ENCODE results near the gene ERC2.

The ERC2 gene

DNA sequence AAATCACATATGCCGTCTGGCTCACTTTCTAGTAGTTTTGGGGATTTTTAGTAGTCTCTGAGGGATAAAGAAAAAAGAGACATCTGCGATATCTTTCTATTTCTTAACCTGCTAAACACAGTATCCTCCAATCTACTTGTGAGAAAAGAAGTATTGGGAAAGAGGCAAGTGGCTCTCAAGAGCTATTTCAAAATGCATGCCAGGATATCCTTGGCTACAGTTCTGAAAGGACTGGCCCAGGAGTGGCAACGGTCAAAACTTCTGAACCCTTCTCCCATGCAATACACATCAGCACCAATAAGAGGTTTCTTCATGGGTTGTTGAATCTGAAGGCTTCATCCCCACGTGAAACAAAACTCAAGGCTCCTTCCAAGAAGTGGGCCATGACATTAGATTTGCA lies 777.1 kb downstream of the ERC2 start:
- DNase-seq, result no peak

DNA sequence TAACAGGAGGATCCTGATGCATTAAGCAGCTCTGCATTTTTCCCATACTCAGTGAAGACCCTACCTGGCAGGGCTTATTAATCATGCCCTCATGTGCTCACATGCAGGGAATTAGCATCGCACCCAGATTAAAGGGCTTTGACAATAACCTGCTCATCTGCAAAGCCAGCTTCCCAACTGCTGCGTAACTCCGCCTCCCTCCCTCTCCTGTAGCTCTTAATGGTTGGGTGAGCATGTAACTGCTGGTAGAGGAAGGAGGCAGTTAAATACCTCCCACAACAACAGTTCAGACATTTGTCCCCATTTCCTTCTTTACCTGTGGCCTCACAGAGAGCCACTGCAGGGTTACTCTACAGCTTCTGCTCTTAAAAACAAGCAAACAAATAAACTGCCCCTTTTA lies 777.5 kb downstream of the ERC2 start:
- no peak for DNase-seq

DNA sequence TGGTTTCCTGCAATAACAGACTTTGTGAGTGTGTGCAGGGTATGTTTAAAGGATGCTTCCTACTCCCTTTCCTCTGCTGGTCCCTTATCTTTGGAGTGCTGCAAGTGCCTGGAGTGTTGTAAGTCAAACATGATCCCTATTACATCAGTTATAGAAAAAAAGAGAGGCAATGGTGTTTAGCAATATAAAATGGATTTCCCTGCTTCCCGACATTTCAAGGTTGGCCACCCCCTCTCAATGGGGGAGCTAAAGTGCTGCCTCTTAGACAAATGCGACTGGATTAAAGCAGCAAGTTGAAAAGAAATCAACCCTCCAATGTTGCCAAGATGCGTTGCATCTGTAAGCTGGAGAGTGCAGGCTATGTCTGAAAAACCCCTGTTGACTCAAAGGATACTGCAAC lies 778.1 kb downstream of the ERC2 start:
- DNase-seq, result no peak

DNA sequence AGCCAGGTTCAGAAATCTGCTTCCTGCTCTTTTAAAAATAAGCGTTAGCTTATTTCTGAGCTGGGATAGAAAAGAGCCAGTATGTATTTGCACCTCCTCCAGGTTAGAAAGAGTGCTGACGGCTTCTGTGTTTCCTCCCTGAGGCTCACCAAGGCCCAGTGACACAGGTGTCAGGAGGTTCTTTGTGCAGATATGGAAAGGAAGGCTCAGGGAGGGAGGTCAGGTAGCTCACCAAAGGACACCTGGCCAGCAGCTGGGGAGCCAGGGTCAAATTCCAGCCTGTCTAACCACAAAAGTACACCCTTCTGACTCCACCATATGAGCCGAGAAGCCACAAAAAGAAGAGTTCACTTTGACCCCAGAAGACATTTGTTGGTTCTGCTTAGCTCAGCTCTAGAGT lies 780.1 kb downstream of the ERC2 start:
- DNase-seq, result no peak

DNA sequence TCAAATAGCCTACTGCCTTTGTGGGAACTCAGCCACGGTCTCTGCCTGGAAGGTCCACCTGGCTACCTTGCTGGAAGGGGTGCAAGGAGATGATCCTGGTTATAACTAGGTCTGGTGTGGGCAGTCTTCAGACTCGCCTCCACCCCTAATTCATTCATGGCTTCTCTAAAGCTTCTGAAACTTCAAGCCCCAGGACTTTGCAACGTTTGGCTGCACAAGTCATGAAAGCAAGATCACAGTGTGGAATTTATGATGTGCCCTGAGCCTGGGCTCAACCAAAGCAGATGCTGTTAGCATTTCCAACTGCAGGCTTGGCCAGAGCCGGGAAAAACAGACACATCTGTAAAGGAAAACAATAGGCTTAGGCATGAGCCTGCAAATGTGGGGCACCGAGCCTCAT lies 780.7 kb downstream of the ERC2 start:
- no peak for DNase-seq

DNA sequence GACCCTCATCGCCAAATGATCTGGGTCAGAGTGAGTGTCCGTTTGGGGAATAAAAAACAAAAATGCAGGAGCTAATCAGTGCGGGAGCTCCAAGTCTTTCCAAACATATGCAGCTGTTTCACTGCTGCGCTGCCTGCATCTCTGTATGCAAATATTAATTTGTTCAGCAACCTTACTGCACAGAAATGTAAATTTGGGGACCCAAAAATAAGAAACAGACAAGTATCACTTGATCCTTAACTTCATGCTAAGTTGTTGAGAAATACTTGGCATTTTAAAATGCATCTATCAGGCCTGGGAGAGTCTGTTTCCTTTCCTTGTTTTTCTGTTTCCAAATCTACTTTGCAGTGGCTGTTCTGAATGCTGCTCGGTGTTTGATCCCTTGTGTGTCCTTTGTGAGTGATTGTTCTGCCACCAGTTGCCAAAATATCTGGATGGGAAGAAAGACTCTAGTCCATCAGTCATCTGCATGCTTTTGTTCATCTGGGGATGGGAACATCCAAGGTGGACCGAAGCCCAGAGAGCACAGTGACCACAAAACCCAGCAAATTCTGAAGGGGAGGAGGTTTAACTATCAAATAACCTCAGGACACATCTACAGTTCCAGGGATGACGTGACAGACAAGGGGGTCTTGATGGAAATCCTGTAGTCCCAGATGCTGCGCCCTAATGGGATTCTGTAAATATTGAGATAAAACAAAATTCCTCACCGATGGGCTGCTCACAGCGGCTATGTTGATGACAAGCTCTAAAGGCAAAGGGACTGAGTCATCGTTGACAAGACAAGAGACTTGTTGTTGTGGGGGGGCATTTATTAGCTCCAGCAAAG lies 781.6 kb downstream of the ERC2 start:
- no peak for DNase-seq

DNA sequence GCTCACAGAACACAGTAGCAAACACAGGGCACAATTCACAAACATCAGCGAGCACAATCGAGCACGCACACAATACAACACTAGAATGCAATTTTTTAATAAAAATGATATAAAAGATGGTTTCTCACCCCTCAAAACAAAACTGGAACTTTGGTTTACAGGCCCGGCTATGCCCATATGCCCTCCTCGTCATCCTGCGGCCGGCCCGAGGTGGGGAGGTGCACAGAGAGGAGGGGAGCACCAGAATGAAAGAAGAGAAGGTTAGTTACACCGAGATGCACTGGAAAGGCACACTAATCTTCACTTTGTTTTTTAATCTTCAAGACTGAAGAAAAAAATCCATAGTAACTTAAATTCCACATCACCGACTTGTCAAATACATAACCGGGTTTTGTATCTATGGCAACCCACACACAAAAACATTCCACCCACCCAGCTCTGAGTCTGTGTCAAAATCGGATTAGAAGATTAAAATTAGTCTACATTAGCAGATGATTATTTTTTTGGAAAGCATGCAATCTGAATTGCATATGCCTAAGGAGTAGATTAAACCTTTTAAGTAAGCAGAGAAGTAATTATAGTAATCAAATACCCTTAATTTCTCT lies 784.5 kb downstream of the ERC2 start:
- no peak for DNase-seq

DNA sequence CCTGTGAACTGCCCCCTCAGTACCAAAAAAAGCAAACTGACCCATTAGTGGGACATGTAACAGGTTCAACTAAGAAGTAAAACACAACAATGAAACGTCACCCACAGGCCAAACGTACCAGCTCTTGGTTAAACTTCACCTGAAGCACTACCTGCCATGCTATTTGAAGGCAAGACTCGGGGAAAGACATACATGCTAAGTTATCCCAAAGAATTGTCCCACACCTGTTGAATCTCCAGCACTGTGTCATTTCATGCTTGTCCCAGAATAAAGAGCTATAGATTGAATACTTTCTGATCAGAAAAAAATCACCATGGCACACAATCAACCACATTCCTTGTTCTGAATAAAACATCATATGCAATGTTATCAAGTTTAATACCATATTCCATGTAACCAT lies 785.8 kb downstream of the ERC2 start:
- DNase-seq, result no peak

DNA sequence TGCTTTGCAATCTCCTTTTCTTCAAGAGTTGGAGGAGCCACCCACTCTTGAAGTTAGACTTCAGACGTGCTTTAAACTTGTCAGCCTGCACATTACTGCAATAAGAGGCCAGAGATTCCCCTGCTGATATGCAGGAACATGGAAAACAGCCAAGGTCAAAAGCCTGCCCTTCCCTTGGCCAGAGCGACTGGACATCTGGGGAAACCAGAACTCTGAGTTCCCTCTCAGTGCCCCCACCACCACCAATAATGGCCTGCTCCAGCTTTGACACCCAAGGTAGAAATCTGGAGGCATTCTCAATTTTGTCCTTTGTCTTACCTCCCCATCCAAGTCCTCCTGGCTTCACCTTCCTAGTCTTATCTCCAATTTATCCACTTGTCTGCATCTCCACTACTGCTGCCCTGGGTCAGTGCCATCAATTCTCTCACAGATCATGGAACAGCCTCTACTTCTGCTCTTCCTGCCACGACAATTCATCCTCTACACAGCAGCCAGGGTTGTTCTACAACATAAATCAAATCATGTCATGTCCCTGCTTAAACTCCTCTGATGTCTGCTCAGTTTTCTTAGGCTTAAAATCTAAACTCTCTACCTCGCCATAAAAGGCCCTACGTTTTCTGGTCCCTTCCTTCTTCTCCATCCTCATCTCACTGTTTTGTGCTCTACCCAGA lies 789.6 kb downstream of the ERC2 start:
- no peak for DNase-seq

DNA sequence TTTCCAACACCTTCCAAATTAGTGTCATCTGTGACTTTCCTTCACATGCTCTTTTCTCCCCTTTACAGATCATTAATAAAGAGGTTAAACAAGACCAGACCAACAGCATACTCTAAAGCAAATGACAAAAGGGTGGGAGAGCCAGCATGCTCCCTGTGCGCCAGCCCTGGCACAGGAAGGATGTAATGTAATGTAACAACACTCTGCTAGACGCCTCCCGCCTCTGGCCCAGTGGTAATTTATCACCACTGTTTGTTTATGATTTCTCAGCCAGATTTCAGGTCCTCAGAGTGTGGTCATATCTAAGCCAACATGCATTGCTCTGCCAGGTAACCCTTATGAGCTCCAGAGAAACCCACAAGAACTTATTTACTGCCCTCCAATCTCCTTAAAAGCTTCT lies 791.6 kb downstream of the ERC2 start:
- no peak for DNase-seq

DNA sequence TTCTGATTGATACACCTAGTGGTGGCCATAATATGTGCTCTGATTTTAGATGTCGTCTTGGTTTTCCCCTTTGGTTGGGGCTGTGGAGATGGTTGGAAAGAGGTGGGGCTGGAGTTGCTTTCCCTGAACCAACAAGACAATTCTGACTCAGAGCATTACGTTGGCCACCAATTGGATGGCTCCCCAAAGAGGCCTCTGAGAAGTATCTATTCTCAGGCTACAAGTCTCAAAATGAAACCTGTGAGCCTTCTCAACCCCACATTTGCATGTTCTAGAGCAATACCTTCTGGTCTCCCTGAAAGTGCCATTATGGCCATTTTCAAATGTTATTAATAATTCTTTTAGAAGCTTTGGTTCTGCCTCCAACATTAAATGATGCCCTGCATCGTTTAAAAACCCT lies 792.8 kb downstream of the ERC2 start:
- DNase-seq, result no peak

DNA sequence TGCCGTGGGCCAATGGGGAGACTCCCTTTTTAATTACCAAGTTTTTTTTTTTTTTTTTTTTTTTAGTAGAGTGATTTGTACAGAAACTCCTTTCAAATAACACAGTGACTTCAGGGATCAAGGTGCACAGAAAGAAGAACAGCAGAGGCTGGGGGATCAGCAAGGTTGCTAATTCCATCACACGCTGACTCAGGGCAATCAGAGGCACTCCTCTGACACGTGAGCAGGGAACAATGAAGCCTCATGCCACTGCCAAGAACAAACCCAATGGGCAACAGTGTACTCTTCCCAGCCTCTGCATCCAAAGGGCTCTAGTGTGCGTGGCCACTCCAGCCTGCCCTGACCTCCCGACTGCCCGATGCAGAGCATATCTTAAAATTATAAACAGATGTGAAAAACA lies 794.5 kb downstream of the ERC2 start:
- DNase-seq, result no peak

DNA sequence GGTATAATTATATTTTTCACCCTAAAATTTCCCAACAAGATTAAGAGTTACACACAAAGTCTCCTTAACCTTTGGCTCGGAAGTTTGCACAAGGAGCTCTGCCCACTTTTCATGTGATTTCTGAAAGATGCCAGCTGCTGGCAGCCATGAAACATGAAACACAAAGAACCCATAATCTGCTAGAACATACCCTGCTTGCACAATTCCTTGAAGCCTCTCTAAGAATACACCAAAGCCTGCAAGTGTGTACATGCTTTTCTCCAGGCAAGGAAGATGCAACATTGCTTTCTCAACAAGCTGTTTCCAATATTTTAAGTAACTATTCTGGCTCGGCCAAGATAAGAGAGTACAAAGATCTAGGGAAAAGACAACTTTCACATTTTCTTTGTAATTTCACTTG lies 799.1 kb downstream of the ERC2 start:
- no peak for DNase-seq

DNA sequence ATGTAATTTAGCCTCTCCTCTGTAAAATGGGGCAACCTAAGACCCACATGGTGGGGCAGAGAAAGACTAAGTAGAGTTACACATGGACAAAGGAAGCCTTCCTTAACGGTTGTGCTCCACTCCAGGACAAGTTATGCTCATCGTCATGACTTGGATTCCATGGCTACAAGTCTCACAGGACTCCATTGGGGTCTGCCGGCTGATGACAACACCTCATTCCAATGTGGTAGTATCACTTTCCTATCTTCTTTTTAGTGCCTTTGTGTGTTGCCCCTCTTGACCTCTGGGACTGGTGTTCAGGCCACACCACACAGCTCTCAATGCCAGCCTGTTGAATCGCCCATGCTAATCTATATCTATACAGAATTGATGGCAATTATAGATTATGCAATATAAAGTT lies 799.9 kb downstream of the ERC2 start:
- no peak for DNase-seq

DNA sequence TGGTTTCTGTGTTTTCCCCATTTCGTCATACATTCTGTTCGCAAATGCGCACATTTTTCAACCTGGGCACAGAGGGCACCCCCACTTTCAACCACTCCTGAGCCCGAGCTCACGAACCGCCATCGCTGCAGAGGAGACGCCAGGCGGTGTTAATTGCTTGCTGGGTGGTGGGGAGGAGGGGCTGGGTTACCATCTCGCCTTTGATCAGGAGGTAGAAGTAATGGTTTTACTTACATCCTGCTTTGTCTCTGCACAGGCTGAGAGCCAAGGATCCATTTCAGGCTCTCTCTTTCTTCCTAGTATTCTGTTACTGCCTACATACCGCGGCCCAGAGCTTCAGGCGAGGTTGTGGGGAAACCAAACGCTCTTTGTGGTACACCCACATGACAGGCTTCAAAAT lies 803.9 kb downstream of the ERC2 start:
- DNase-seq, result peak in 1 of 2 experiments; percentile 19

DNA sequence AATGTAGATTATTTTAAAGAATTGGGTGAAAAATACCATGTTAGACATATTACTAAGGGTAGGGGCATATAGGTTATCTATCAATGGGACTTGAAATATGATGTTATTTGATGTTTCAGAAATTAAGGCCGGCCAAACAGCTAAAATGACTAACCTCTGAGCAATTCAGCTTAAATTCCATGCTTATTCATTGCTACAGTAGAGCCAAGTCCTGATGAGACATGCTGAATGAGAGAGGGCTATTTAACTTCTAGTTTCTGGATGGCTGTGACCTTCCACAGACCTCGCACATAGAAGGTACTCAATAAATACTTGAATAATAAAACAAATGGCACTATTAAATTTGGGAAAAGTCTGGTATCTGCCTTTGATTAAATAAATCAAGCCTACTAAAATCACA lies 805.6 kb downstream of the ERC2 start:
- no peak for DNase-seq

DNA sequence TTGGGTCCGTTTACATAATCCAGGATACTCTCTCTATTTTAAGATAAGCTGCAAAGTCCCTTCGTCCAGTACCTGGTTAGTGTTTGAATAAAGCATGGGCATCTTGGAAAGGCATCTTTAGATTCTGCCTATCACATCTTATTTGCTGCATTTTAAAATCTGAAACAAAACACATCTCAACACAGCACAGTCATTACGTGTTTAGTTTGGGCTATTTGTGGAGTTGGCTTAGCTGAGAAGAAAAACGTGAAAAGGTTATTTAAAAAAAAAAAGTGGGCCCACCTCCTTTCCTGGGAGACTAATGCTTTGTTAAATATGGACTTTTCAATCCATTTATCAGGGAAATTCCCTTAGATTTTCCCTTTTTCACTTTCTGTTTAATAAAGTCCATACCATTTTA lies 806.7 kb downstream of the ERC2 start:
- no peak for DNase-seq

DNA sequence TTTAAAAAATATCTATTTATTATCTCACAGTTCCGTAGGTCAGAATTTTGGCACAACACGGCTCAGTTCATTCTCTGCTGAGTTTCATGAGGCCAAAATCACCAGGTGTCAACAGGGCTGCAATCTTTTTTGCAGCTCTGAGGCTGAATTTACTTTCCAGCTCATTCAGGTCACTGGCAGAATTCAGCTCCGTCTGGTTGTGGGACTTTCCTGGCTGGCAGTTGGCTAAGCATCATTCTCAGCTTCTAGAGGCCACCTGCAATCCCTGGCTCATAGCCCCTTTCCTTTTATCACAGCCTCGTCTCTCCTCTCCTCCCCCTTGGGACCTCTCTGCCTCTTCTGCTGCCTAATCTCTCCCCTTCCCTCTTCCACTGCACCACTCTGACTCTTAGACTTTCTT lies 807.1 kb downstream of the ERC2 start:
- no peak for DNase-seq

DNA sequence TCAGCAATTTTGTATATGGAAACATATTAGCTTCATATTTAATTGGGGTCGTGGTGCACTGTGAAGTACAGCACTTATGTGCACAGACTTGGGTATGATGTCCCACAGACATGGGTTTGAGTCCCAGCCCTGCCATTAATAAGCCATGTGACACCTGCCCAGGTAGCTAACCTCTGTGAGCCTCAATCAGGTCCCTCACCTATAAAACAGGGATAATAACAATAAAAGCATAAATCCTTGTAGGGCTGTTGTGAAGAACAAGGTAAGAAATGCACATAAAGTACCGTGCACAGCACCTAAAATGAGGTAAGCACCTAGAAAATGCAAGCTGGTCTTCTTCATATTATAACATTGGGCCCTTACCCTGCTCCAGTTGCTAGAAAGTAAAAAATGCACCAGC lies 807.6 kb downstream of the ERC2 start:
- DNase-seq, result no peak

DNA sequence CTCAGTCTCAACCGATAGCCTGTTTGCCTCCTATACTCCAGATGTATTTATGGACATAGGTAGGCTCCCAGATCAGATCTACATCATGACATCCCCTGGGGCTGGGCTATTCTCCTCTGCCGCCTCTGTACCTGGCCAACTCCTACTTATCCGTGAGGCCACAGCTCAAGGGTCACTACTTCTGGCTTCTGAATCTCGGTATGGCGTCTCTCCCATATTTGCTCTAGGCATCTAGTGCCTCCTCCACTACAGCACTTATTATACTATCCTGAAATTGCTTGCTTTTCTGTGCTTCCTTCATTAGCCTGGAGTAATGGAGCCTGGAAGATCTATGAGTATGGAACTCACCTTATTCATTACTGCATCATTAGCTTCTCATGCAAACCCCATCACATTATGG lies 808.6 kb downstream of the ERC2 start:
- DNase-seq, result no peak

DNA sequence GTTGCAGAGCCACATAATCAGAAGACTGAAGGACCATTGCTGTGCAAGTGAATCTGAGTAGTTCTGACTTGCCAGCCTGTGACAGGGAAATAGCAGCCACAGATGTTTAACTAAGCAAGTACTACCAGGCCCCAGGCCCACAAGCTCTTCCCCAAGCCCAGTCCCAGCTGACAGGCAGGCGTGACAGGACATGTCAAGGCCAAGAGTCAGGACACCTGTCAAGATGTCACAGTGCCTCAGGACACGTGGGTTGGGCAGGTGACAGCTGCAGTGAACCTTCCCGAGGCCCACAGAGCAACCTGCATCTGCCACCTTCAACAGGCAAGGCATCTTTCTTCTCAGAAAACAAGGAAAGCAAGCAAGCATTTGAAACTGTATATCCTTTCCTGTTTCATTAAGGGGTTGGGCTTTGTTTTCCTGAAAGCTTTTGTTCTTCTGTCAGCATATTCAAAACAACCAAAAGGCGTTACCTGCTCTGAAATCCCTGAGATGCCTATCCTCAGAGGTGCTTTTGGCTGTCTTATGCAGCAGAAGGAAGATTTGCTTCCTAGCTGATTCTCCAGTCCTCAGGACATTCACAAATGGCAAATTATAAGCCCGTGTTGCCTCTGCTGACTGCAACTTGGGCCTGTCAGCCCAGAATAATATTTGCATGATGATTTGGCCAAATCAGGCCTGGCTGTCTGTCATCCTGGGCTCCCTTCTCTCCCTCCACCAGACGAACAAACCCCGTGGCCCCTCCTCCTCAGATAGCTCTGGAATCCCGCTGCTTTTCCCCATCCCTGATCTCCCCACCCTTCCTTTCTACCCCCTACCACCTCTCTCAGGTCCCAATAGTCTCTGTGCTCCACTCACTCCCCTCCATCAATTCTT lies 809.3 kb downstream of the ERC2 start:
- DNase-seq, result no peak

DNA sequence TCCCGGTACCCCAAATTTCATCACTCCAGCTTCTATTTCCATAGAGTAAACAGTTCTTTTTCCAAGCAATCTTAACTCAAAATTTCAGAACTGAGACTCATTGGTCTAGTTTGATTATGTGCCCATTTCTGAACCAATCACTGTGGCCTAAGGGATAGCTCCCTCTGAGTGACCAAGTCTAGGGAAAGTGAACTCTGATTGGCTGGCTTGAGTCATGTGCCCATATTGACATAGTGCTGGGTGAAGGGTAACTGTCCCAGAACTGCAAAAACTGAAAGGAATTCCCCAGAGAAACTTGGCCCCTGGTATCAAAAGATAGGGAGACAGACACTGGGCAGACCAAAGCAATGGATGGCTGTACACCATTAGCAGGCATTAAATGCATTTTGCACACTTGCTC lies 810.0 kb downstream of the ERC2 start:
- DNase-seq, result no peak

DNA sequence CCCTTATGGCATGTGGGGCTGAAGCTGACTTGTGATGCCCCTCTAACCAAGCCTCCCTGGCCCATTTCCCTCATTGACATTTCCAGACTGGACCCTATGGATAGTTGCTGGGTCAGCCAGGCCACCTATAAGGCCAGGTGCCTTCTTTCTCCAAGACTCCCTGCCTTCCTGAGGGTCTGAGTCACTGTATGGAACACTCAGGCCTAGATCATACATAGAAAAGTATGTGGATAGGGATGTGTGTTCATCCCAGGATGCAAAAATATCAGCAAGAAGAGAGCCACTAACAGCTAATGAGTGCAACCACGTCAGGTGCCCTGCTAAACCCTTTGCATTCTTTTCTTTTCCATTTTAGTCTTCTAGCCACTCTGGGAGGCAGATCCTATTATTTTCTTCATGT lies 812.7 kb downstream of the ERC2 start:
- DNase-seq, result no peak
